NK-92 (cell line): ENCODE data around the gene TMEM217.

Experiments
- DNase-seq: peaks from one replicate; lab custom pipeline; 2025; ENCODE audit not compliant: unreplicated experiment; lab: John Stamatoyannopoulos, UW

TMEM217 gene

GRCh38 chr6:37170273-37171200, 87.4 kb downstream of the TMEM217 start:
- DNase-seq: no peak

GRCh38 chr6:37169496-37170272, 88.3 kb downstream of the TMEM217 start, which contains the start of gene PIM1:
Gene PIM1 (plus strand): TSS chr6:37170152. CDS start chr6:37170576, 424 bp downstream.
- DNase-seq: peak; percentile 89

GRCh38 chr6:37168811-37169495, 89.0 kb downstream of the TMEM217 start:
- DNase-seq: no peak

GRCh38 chr6:37168163-37168758, 89.7 kb downstream of the TMEM217 start:
- DNase-seq: no peak

- no peak for DNase-seq
Observed at GRCh38 chr6:37162740-37163139, 95.2 kb downstream of the TMEM217 start.
